ENCODE results near the gene NUP210.
"Not testable (repeated sequence)": the region's sequence is repeated elsewhere in the genome, so short reads cannot be mapped to it uniquely, and the experiment has no call there.

Gene NUP210

GRCh38 chr3:13420045-13420830, at the start of gene NUP210:
NUP210 (minus strand) TSS chr3:13420322; CDS start chr3:13420226, 96 bp downstream.
- DNase-seq (ENCODE audit: low spot score), result peak; percentile 41

- DNase-seq (ENCODE audit: low spot score), result no peak
Measured at GRCh38 chr3:13466781-13467180, 46.7 kb upstream of the NUP210 start.

DNA sequence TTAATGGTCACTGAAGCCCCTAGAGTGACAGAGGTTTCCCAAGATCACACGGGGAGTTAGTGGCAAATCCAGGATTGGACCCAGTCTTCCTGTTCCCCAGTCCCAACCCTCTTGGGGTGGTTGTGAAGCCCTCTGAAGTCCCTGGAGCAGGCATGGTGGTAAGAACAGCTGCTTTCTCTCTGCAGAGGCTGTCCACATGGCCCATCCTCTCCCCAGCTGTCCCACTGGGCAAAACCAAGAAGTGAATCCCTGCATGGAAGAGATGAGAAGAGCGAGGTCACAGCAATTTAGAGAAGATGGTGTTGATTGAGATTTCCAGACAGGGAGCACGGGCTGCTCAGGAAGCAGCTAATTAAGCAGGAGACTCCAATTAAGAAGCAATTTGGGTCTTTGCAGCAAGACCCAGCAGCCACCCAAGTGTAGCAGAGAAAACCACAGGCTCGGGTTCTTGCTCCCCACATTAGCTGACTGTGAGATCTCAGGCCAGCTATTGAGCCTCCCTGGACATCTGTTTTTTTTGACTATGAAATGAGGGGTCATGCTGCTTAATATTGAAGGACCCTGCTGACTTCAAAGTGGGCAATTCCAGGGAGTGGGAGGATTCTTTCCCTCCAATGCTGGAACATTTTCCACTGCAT, 45.2 kb upstream of the NUP210 start:
- DNase-seq (ENCODE audit: low spot score), result no peak

GRCh38 chr3:13463618-13464400, 43.7 kb upstream of the NUP210 start:
- DNase-seq (ENCODE audit: low spot score), result no peak

- DNase-seq (ENCODE audit: low spot score), result no peak
Measured at GRCh38 chr3:13462822-13463221, 42.7 kb upstream of the NUP210 start.

- no peak for DNase-seq (ENCODE audit: low spot score)
Measured at GRCh38 chr3:13462125-13462629, 42.1 kb upstream of the NUP210 start.

DNA sequence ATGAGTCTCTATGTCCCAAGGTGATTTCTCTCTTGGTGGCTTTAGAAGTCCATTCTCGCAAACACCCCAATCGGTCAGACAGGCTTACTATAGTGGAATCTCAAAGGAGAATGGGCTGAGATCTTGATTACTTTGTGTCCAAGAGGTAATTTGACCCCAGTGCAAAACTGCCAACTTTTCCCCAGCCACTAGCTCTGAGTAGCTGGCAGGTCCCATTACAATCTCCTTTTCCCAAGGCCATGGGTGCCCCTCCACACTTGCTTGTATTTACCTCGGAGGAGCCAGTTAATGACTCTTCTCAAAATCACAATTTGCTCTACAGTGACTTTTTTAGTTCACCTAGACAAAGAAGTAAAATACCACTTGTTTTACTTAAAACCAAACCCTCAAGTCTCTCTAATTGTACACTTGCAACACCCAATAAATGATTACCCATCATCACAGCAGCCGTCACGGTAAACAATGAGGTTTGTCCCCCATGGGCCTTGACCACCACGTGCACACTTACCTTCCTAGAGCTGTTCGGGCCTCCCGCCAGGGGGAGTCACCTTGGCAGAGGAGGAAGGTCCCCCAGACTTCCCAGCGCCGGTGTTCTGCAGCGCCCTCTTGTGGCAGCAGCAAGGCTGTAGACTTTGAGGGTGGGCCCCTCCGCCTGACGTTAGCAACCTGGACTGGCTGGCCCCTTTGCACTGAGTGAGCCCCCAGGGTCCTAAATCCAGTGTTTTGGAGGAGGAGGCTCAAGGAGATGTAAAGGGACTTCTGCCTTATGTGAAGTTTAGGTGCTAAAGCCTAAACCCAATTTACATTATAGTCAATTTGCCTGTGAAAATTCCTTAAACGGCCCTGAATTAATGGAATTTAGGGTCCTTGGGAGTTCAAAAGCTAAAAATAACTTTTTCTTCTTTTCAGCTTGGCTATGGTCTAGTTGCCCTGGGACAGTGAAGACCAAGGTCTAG, 41.3 kb upstream of the NUP210 start:
- peak; percentile 71 for DNase-seq (ENCODE audit: low spot score)

- no peak for DNase-seq (ENCODE audit: low spot score)
Measured at GRCh38 chr3:13460341-13460736, 40.2 kb upstream of the NUP210 start.

GRCh38 chr3:13459605-13460340, 39.7 kb upstream of the NUP210 start:
- no peak for DNase-seq (ENCODE audit: low spot score)

DNA sequence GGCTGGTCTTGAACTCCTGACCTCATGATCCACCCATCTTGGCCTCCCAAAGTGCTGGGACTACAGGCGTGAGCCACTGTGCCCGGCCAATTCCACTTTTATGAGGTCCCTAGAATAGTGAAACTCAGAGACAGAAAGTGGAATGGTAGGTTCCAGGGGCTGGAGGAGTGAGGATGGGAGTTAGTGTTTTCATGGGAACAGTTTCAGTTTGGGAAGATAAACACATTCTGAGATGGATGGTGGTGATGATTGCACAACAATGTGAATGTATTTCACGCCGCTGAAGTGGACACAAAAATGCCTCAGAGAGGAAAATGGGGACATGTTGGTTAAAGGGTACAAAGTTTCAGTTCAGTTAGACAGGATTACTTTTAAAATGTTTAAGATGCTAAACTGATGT, 37.5 kb upstream of the NUP210 start:
- no peak for DNase-seq (ENCODE audit: low spot score)

DNA sequence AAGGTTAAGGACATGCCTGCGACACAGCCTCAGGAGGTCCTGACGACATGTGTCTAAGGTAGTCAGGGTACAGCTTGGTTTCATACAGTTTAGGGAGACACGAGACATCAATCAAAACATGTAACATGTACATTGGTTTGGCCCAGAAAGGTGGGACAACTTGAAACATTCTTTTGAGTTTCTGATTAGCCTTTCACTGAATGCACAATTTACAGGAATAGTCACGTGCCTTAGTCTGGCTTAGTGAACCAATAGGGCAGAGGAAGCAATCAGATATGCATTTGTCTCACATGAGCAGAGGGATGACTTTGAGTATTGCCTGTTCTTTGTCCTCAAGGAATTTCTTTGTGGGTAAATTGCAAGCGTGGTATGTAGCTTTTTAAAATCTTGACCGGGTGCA, 35.5 kb upstream of the NUP210 start:
- no peak for DNase-seq (ENCODE audit: low spot score)

DNA sequence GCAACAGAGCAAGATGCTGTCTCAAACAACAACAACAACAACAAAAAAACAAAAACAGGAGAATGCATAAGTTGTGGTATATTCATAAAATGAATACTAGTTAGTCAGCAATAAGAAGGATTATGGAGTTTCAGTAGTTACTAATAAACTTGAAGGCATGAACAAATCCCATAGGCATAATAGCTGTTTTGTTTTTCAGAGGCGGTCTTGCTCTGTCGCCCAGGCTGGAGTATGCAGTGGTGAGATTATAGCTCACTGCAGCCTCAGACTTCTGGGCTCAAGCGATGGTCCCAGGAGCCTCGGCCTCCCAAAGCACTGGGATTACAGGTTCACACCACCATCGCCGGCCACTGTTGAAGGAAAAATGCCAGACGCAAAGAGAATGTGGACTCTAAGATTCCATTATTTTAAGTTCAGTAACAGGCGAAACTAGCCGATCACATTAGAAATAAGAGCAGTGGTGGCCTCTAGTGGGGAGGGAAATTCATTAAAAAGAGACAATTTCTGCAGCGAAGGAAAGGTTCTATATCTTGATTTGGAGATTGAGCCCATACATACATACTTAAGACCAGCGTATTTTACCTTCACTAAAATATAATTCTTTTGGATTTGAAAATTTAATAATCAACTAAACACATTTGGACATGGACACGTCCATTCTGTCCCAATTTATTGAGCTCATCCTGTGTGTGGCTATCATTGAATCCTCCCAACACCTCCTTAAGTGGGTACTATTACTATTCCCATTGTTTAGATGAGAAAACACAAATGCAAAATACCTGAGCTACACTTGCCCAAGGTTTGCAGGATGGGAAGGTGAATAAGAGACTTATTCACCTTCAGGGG, 32.6 kb upstream of the NUP210 start:
- peak; percentile 59 for DNase-seq (ENCODE audit: low spot score)

GRCh38 chr3:13451301-13451673, 31.2 kb upstream of the NUP210 start:
- DNase-seq (ENCODE audit: low spot score), result no peak

- not testable (repeated sequence) for DNase-seq (ENCODE audit: low spot score)
Measured at GRCh38 chr3:13442882-13443281, 22.8 kb upstream of the NUP210 start.

GRCh38 chr3:13440204-13440817, 20.2 kb upstream of the NUP210 start:
- no peak for DNase-seq (ENCODE audit: low spot score)

DNA sequence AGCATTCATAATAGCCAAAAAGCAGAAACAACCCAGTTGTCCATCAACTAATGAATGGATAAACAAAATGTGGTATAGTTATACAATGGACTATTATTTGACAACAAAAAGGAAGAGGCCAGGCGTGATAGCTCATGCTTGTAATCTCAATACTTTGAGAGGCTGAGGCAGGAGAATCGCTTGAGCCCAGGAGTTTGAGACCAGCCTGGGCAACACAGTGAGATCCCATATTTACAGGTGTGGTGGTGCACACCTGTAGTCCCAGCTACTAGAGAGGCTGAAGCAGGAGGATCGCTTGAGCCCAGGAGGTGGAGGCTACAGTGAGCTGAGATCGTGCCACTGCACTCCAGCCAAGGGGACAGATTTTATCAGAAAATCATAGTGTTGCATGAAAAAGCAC, 16.1 kb upstream of the NUP210 start:
- DNase-seq (ENCODE audit: low spot score), result not testable (repeated sequence)

- DNase-seq (ENCODE audit: low spot score), result no peak
Measured at GRCh38 chr3:13433912-13434311, 13.8 kb upstream of the NUP210 start.

- no peak for DNase-seq (ENCODE audit: low spot score)
Measured at GRCh38 chr3:13432093-13432492, 12.0 kb upstream of the NUP210 start.

GRCh38 chr3:13430411-13430875, 10.3 kb upstream of the NUP210 start:
- DNase-seq (ENCODE audit: low spot score), result not testable (repeated sequence)
